GM21360 (cell line): ENCODE measurements around the gene ARHGEF10L.

ENCODE experiments used
- ATAC-seq: cut with Tn5 transposase; IDR thresholded peaks from one replicate; pipeline ENCODE4 v1.9.1; 2021; ENCODE audit warnings: mild to moderate bottlenecking, moderate library complexity; ENCODE audit not compliant: unreplicated experiment

Gene ARHGEF10L

DNA sequence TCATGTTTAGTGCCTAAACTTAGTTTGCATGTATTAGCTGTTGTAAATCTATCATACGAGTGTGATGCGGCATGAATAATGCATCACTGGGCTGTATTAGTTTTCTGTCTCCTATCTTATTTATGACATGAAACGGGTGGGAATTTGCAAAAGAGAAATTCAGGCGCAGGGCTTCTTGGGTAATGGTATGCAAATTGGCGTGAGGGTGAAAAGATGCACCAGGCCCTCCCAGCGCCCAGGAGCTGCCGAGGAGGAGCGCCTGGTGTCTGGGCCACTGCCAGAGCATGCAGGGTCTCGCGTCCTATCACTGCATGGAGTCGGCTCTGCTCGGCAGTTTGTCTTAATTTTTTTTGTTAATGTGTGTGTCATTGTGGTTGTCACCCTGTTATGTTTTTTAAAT is 132.7 kb downstream of the ARHGEF10L start:
- no peak for ATAC-seq

DNA sequence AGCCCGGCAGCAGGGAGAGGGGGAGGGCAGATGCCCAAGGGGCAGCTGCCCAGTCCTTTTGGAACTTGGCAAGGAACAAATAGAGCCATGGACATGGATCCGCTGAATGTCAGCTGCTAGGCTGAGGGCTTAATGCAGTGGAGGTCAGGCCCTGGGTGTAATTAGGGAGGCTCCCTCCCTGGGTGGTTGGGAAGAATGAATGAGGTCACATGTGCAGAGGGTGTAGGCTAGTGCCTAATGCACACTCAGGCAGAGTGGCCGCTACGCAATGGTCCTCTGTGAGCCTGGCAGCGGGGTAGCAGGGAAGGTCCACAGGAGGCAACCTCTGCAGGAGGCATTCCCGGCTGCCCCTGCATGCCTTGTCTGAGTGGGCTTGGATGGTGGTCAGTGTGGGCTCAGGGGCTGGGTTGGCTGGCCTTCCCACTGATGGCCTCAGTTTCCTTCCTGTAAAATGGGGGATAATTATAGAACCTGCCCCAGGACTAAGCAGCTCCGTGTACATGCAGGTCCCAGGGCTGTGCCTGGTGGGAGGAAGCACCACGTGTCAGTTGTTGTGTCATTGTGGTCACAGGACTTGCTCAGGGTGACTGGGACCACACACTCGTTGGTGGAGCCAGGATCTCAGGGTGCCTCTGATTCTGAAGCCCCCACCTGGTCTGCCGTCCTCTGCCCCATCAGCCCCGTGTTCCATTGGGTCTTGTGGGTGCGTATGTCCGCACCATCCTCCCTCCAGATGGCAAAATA is 134.0 kb downstream of the ARHGEF10L start:
- ATAC-seq: no peak

DNA sequence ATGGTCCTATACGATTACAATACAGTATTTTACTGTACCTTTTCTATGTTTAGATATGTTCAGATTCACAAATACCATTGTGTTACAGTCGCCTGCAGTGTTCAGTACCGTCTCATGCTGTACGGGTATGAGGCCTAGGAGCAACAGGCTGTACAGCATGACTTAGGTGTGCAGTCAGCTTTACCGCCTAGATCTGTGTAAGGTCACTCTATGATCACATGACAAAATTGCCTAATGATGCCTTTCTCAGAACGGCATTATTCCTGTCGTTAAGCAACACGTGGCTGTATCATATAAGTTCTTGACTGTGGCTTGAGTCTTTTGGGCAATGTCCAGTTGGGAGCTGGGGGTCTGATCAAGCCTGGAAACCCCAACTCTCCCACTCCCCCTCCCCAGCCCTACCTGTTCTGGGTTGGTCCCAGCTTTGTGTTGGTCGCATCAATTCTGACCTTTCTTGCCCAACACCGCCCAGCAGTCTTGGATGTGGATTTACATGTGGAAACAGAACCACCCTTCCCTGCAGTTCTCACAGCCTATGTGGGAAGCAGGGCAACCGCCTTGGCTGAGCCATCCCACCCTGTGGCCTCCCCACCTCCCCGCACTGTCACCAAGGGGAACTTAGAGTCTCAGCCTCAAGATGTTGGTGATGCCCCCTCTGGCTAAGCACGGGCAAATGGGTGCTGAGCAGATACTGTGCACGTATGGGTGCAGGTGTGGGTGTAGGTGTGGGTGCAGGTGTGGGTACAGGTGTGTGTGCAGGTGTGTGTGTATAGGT is 135.4 kb downstream of the ARHGEF10L start:
- ATAC-seq: no peak

DNA sequence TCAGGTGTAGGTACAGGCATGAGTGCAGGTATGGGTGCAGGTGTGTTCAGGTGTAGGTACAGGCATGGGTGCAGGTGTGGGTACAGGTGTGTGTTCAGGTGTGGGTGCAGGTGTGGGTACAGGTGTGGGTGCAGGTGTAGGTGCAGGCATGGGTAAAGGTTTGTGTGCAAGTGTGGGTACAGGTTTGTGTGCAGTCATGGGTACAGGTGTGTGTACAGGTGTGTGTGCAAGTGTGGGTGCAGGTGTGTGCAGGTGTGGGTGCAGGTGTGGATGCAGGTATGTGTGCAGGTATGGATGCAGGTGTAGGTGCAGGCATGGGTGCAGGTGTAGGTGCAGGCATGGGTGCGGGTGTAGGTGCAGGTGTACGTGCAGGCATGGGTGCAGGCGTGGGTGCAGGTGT is 136.2 kb downstream of the ARHGEF10L start:
- no peak for ATAC-seq

DNA sequence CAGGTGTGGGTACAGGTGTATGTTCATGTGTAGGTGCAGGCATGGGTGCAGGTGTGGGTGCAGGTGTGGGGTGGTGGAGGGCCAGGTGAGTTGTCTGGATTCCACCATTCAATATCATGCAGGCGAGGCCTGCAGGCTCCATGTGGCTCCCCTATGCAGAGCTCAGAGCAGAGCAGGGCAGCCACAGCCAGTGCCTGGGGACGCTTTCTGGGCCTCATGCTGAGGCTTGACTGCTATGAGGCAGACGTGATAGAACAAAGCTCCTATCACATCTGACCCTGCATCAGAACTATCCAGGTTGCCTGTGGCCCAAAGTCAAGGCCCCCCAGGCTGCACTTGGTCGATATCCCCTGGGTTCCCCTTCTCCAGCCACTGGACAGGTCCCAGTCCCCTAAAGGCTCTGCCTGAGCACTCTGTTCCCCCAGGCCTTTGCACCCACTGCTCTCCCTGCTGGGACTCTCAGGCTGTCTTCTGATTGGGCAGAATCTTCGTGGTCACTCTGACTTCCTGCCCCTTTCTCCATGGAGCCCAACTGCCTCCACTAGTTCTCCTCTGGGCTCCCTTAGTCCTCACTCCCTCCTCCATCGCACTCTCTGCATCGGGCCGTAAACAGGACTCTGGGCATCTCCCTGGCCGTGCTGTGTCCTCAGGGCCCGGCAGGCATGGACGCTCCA is 137.0 kb downstream of the ARHGEF10L start:
- no peak for ATAC-seq

DNA sequence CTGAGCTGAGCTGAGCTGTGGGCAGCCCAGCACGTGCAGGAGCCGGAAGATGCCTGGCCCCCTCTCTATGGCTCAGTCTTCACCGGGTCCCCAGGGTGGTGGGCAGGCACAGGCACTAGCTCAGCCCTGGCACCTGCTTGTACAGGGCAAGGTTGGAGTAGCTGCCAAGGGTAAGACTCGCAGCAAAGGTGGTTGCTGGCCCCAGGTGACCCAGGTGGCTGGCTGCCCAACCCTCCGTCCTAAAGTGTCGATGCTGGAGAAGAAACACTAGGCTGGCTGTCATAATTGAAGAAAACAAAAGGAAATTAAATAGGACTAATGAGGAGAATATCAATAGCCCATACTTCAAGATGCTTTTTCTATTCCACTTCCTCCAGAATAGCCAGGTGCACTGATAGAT is 138.5 kb downstream of the ARHGEF10L start:
- ATAC-seq: no peak

DNA sequence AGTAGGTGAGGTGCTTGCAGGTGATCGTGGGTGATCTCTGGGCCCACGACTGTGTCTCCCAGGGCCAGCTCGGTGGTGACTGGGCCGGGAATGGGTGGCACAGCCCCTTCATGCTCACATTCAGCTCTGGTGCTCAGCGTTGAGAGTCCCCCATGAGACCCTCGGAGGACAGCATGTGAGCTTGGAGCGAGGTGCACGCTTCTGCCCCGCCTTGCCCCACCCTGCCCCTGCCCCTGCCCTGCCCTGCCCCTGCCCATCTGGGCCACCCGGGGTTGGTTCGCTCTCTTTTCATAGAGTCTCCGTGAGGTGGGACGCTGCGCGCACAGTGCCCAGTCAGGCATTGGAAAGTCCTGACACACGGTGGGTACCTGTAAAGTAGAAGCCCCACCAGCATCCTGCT is 140.4 kb downstream of the ARHGEF10L start:
- ATAC-seq: no peak

DNA sequence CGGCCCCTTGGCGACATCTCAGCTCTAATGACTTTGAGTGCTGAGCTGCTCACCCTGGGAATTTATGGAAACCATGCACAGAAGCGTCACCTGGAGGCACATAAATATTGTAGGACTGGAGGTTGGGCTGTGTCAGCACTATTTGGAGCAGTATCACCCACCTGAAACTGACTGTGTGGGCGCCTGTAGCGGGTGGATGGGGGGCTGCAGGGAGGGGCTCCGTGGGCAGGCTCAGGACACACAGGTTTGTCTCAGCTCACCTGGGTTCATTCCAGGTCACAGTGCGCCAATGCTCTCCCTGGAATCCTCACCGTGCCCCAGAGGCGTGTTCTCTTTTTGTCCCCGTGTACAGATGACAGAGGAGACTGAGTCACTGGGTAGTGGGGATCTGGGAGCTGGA is 140.8 kb downstream of the ARHGEF10L start:
- ATAC-seq: no peak

DNA sequence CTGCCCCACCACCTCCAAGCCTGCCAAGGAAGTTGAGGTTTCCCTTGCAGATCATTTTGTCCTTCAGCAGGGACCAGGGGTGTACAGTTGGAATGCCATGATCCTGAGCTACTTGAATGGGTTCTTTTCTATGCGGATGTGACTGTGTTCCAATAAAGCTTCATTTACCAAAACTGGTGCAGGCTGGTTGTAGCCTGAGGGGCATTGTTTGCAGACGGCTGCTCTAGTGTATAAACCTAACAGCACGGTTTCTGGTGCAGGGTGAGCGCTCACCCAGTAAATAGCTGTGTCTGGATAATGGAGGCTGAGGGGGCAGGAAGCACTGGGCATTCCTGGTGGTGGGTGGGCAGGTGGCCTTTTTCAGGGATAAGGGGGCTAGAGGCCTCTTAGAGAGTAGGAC is 142.9 kb downstream of the ARHGEF10L start:
- no peak for ATAC-seq

DNA sequence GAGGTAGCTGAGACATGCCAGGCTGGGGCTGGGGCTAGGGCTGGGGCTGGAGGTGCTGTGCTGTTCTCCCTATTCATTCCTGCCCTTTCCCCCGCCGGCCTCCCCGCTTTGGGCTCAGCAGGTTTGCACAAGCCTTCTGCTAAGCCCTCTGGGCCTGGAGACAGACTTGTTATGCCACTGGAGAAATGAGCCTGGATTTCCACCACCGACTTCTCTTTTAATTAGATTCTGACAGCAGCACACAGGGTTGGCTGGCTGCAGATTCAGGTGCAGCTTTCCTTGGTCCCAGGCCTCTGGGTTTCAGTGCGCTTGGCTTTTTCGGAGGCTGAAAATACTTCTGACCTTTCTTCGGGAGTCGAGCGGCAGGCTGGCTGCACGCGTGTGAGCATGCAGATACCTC is 144.1 kb downstream of the ARHGEF10L start:
- no peak for ATAC-seq

DNA sequence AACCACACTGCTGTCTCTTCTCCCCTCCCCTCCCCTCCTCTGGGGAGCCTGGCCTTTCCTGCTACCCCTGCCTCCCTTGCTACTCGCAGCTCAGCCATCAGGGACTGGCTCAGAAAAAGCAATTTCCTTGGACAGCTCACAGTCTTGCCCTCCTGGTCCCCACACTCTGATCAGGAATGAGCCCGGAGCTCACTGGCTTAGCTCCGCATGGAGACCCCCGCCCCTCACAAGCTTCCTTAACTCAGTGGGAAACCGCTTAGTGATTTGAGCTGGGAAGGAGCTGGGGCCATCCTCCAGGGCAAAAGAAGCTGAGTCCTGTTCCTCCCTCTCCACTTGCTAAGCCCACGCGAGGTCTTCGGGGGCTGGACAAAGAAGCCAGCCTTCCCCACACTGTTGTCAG is 145.3 kb downstream of the ARHGEF10L start:
- no peak for ATAC-seq

DNA sequence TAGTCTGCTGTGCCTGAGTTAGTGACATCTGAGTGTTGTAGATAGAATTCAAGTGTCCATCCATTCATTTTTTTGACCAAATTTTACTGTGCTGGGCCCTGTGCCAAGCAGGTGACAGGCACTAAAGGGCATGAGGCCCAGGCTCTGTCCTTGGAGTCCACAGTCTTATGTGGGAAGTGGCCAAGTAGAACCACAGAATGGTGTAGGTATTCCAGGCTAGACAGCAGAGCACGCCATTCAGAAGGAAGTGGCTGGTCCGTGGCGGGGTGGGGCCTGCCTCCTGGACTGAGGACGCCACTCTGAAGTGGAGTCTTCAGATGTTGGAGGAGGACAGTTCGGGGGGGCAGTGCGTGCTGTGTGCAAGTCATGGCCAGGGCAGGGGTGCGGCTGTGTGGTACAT is 146.8 kb downstream of the ARHGEF10L start:
- ATAC-seq: no peak

DNA sequence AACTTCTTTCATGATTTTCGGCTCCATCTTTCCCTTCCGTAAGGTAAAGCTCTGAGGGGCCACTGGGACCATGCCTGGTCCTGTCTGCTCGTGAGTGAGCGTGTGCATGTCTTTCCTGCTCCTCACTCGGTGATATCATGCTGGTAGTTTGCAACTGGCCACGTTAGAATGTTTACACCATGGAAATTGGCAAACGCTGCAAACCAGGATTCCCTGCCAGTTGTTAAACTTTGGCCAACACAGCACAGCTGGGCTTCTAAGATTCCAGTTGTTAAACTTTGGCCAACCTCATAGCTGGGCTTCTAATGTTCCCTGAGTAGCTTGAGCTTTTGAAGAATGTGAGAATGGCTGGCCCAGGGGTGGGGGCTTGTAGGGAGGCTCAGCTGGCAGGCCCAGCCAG is 147.6 kb downstream of the ARHGEF10L start:
- no peak for ATAC-seq

DNA sequence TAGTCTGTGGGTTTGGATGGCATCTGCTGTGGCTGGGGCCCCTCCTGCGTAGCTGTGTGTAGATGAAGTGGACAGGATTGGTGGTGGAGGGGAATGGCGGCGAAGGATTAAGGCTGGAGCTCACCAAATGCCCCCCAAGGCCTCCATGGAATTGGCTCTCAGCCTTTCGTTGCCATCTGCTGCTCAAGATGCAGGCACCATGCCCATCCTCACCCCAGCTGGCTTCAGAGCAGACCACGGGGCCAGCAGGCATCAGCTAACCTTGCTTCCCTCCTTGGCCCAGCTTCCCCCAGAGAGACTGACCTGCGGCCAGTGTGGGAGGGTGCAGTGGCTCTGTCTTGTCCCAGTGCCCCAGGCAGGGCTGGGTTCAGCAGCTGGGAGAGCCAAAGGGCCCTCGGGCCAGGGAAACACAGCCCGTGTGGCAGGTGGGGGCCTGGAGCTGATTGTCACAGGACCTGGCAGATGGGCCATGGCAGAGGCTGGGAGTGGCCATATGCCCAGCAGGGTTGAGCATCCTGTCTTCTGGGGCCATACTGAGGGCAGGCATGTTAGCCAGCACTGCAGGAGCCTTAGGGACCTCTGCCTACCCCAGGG is 148.8 kb downstream of the ARHGEF10L start:
- no peak for ATAC-seq

DNA sequence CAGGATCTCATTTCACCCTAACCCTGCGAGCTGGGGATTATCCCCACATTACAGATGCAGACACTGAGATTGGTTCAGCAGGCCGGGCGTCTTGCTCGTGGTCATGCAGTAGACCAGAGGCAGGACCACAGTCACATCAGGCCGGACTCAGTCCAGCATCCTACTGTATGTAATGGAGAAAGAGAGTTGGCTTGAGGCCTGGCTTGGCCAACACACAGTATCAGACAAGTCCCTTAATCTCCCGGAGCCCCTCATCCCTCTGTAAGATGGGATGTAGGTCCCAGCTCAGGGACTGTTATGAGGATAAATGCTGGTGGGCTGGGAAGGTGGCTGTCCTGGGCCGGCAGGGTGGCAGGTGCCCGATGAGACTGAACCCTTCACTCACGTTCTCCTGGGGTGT is 149.5 kb downstream of the ARHGEF10L start:
- ATAC-seq: no peak

DNA sequence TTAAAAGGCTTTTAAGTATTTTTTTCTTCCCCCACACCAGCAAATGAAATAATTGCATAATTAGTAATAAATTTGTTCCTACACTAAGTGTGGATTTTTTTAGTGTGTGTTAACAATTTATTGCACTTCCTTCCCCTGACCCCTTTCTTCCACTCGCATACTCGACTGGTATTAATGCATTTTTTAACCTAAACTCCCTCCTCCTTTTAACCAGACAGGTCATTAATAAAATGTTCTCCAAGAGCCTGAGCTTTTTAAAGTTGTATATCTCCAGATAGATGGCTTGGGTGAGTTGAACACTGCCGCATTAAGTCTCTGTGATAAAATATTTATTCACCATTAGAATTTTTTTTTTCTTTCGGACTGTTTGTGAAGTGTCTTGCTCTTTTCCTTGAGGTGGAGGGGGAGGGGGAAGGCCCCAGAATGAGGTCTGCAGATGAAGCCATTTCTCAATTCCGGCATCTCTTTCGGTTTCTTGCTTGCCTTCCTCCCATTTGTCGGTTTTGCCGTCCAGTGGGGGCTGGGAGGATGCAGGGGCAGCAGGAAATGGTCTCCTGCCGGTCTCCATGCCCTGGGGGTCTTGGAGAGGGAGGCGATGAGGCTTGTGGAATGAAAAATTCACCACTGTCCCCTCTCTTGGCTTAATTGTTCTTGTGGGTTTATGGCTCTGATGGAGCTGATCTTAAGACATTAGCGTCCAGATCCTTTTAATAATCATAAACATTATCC is 151.6 kb downstream of the ARHGEF10L start:
- ATAC-seq: no peak

DNA sequence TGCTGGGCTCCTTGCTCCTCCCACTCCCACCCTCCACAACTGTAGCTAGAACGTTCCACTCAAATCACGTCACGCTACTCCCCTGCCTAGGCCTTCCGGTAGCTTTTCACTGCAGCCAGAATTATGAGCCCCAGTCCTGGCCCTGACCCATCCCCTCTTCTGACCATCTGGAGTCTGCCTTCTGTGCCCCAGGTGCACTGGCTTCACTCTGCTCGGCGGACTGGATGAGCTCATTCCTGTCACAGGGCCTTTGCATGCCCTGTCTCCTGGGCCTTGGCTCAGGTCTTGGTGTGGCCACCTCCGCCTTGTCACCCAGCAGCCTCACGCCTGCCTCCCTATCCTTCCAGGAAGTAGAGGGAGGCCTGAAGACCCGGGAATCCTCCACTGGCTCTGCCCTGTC is 153.1 kb downstream of the ARHGEF10L start:
- no peak for ATAC-seq

DNA sequence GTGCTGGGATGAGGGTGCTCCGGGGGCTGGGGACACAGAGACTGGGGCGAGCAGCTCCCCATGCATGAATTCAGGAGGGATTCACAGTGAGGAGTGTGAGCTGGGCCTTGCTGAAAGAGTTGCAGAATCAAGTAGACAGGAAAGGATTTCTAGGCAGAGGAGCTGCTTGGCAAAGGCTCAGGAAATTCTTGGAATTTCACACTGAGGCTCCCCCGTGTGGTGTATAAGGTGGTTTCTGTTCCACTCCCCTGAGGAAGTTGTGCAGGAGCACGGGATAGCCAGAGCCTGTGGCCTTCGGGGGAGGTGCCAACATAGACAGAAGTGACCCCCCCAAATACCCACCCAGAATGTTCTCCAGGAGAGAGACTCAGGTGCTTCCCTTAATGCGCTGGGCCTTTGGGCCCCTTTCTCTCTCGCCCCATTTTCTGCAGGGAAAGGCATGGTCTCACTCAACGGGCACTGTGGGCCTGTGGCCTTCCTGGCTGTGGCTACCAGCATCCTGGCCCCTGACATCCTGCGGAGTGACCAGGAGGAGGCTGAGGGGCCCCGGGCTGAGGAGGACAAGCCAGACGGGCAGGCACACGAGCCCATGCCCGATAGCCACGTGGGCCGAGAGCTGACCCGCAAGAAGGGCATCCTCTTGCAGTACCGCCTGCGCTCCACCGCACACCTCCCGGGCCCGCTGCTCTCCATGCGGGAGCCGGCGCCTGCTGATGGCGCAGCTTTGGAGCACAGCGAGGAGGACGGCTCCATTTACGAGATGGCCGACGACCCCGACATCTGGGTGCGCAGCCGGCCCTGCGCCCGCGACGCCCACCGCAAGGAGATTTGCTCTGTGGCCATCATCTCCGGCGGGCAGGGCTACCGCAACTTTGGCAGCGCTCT is 157.2 kb downstream of the ARHGEF10L start:
- ATAC-seq: no peak

DNA sequence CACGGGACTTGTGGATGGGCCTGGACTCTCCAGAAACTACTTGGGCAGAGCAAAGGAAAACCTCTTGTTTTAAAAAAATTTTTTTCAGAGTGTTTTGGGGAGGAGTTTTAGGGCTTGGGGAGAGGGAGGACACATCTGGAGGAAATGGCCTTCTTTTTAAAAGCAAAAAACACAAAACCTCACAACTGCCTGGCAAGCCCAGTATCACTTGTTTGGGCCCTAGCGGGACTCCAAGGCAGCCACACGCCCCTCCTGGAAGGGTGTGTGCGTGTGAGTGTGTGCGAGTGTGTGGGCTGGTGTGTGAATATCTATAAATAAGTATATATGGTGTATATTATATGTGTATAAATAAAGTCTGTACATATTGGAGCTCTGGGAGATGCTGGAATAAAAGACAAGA is 158.0 kb downstream of the ARHGEF10L start:
- no peak for ATAC-seq

DNA sequence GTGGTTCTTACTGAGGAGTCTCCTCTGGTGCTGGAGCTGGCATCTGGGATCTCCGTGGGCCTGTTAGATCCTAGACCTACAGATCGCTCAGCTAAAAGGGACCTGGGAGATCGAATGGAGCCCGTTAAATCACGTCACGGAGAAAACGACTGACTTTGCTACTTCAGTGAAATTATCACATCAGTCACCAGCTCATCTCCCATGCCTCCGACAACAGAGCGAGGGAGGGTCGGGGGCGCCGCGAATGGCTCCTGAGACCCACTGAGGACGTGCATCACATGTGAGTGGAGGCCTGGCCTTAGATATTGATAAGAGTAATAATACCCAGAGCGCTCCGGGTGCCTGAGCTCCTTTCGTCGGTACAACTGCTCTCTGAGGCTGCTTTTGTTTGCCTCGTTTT is 160.1 kb downstream of the ARHGEF10L start:
- no peak for ATAC-seq
